NT2/D1 (cell line): ENCODE results near the gene TRMT61A.

Experiments used
- DNase-seq: peaks from one replicate; pipeline ENCODE4 v3.0.0-alpha.2; 2011; ENCODE audit warnings: low read depth, low spot score
- H3K27me3 ChIP-seq: 2 replicates; pipeline ENCODE4 v1.6.0; 2011; ENCODE audit warnings: mild to moderate bottlenecking; ENCODE audit not compliant: insufficient read length, insufficient read depth
- H3K36me3 ChIP-seq: 2 replicates; pipeline ENCODE4 v1.6.1; 2011; ENCODE audit warnings: mild to moderate bottlenecking, low read length, mixed read lengths; ENCODE audit not compliant: insufficient read depth, insufficient read length
- H3K4me1 ChIP-seq: 2 replicates; pipeline ENCODE4 v1.5.1; 2011; ENCODE audit not compliant: insufficient read depth, insufficient read length
- H3K4me3 ChIP-seq: 2 replicates; pipeline ENCODE4 v1.5.1; 2011; ENCODE audit warnings: low read depth; ENCODE audit not compliant: insufficient read length
- H3K9ac ChIP-seq: 2 replicates; pipeline ENCODE4 v1.6.0; 2011; ENCODE audit warnings: low read depth; ENCODE audit not compliant: insufficient read length
- H3K9me3 ChIP-seq: 2 replicates; pipeline ENCODE4 v1.5.1; 2011; ENCODE audit warnings: mild to moderate bottlenecking, low read length; ENCODE audit not compliant: insufficient read depth
- SUZ12 ChIP-seq: IDR thresholded peaks from 2 replicates; pipeline ENCODE4 v1.6.1; 2011; ENCODE audit not compliant: insufficient read length, insufficient read depth; ENCODE audit errors: extremely low read depth
- YY1 ChIP-seq: IDR thresholded peaks from 2 replicates; pipeline ENCODE4 v1.6.1; 2011; ENCODE audit not compliant: insufficient read length, insufficient read depth
- ZNF274 ChIP-seq: IDR thresholded peaks from 2 replicates; pipeline ENCODE4 v1.6.1; 2011; ENCODE audit warnings: mild to moderate bottlenecking, low read depth, low read length

The TRMT61A gene

DNA sequence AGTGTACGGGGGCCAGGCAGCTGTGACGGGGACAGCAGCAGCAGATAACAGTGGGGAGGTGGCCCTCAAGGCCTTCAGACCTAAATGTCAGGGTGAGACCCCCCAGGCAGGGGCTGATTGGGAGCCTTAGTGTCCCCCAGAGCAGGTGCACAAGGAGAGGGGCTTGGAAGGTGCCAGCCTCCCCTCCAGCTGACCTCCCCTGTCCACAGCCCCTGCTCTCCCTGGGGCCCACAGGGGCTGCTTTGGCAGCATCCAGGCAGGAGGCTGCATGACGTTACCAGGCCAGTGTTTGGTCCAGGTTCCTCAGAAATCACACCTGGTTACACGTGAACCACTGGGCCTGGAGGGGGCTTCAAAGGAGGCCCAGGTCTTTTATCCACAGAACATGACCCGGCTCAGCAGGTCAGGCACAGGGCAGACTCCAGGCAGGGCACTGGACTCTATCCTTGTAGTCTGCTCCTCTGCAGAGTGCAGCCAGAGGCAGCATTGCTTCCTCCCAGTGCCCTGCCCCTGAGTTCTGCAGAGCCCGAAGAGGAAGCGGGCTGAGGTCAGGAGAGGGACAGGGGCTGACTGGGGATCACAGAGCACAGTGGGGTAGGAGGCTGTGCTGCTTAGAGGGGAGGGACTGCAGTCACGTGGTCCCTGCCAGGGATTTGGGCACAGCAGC, 2.6 kb upstream of the TRMT61A start:
- TF ChIP-seq ZNF274 (no peak), SUZ12 (no peak)
- Histone ChIP-seq H3K36me3 (peaks cover 16% of the 10 kb centered on the region), H3K4me3 (no peak overlapping the region), H3K27me3 (peaks cover 17% of the 10 kb centered on the region), H3K9me3 (no peaks in the 10 kb centered on the region), H3K9ac (peak overlapping the region; percentile 32), H3K4me1 (peaks cover 18% of the 10 kb centered on the region)
- no peak for DNase-seq

DNA sequence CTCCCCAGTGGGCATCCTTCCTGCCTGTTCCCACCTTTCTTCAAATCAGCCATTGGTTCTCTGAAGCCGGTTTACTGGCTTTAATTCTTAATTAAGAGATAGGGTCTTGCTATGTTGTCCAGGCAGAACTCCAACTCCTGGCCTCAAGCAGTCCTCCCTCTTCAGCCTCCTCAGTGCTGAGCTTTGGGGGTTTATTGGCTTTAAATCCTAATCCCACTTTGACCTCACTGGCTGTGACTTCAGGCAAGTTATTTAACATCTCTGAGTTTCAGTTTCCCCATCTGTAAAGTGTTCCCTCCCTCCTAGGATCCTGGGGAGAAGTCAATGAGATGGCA, 2.1 kb upstream of the TRMT61A start:
- no peak for TF ChIP-seq SUZ12
- no peak for TF ChIP-seq ZNF274
- TF ChIP-seq YY1: no peak
- H3K4me1 ChIP-seq: peaks cover 18% of the 10 kb centered on the region
- no peak overlapping the region for H3K4me3 ChIP-seq
- peaks cover 17% of the 10 kb centered on the region for H3K27me3 ChIP-seq
- H3K9me3 ChIP-seq: no peaks in the 10 kb centered on the region
- H3K9ac ChIP-seq: no peak overlapping the region
- peaks cover 20% of the 10 kb centered on the region for H3K36me3 ChIP-seq
- DNase-seq: no peak

DNA sequence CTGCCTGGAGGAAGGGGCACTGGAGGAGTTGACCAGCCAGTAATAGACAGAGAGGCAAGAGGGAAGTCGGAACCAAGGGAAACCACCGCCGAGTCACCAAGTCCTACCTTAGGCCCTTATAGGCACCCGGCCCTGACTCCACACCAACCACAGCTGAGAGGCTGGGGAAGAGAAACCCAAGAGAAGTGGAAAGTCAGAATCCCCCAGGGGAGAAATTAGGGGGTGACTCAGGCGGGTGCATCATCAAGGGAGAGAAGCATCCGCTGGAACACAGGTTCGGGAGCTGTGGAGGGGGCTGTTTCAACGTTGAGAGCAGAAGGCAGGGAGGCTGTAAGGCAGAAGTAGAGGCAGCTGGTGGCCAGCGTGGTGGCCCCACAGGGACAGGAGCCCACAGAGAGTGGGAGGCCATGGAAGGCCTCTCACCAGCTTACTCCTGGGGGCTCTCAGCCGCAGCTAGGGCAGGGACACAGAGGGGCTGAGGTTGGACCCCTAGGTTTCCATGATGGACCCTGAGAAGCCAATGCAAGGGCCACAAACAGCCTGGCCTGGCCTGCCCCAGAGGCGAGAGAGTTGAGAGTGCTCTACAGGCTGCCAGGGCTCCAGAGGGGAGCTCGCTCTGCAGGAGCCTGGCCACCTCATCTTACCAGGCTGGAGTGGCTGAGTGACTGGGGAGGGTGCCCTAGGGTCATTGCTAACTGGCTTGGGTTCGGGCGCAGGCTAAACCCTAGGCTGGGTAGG, 1.4 kb upstream of the TRMT61A start:
- DNase-seq: no peak
- Histone ChIP-seq H3K4me3 (no peak overlapping the region), H3K9ac (peak overlapping the region; percentile 76), H3K9me3 (no peaks in the 10 kb centered on the region), H3K4me1 (peaks cover 18% of the 10 kb centered on the region), H3K27me3 (peaks cover 17% of the 10 kb centered on the region), H3K36me3 (peaks cover 27% of the 10 kb centered on the region)
- TF ChIP-seq ZNF274: no peak
- TF ChIP-seq SUZ12: no peak
- TF ChIP-seq YY1: no peak

DNA sequence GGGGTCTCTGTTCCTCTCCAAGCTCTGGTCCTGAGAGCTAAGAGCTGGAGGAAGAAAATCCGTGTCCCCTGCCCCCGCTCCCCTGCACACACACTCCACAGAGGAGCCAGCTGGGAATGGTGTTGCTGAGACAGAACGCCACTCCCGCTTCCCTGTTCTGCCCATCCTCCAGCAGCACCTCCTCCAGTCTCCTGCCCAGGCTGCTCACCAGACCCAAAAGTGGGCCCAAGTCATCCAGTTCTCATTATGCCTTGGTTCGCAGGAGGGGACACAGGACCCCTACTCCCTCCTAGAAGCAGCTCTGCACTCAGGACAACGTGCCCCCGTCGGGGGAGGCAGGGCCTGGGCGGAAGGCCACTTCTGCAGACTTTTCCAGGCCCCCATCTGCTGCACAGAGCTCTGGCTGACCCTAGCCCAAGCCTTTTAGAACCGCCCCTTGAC, 830 bp upstream of the TRMT61A start:
- Histone ChIP-seq H3K27me3 (peaks cover 16% of the 10 kb centered on the region), H3K9me3 (no peaks in the 10 kb centered on the region), H3K4me1 (peaks cover 18% of the 10 kb centered on the region), H3K9ac (peak overlapping the region; percentile 76), H3K4me3 (peak overlapping the region; percentile 51), H3K36me3 (peaks cover 32% of the 10 kb centered on the region)
- TF ChIP-seq ZNF274 (no peak), YY1 (no peak), SUZ12 (no peak)
- no peak for DNase-seq

DNA sequence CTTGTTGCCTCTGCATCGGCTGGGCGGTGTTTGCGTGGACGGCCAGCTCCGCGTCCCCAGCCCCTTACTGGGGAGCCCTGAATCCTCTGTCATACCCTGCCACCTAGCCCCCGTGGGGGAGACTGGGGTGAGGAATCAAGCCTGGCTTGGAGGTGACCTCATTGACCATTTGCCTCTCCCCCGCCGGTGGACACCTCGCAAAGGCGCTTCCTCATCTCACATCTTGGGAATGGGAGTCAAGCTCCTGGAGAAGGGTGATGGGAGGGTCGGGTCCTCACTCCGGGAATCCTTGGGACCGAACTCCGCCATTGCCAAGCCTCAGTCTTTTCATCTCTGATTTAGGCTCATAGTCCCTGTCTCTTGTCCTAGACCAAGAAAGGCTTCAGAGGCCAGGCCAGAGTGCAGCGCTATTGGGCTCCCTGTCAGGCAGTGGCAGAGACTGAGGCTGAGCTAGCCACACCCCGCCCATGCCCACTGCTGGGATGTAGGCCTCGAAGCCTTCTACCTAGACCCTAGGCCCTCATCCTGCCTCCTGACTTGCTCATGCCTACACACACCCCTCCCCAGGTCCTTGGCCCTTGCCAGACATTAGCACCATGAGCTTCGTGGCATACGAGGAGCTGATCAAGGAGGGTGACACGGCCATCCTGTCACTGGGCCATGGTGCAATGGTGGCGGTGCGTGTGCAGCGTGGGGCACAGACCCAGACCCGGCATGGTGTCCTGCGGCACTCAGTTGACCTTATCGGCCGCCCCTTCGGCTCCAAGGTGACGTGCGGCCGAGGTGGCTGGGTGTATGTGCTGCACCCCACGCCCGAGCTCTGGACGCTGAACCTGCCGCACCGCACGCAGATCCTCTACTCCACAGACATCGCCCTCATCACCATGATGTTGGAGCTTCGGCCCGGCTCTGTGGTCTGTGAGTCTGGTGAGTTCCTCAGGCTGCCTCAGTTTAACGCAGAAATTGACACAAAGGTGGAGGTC, 678 bp downstream of the TRMT61A start:
- Histone ChIP-seq H3K9ac (peak overlapping the region; percentile 91), H3K4me1 (peaks cover 16% of the 10 kb centered on the region), H3K9me3 (no peaks in the 10 kb centered on the region), H3K4me3 (peak overlapping the region; percentile 93), H3K27me3 (peaks cover under 1% of the 10 kb centered on the region), H3K36me3 (peaks cover 44% of the 10 kb centered on the region)
- no peak for DNase-seq
- TF ChIP-seq ZNF274 (no peak), SUZ12 (no peak), YY1 (no peak)

DNA sequence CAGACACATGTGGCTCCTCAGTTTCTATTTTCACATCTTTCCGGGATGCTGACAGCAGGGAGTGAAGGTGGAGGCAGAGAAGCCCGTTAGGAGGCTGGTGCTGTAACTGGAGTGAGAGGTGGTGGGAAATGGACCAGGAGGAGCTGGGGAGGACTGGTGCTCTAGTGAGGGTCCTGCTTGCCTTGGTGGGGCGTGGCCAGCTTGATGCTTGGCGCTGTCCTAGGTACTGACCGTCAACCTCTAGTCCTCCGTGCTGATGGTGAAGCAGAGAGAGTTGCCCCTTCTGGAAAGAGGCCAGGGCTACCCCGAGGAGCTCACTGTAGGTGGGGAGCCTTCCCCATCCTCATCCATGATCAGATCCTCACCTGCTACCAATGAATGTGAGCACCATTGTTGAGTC, 1.4 kb downstream of the TRMT61A start:
- peaks cover 16% of the 10 kb centered on the region for H3K4me1 ChIP-seq
- H3K9me3 ChIP-seq: no peaks in the 10 kb centered on the region
- H3K4me3 ChIP-seq: no peak overlapping the region
- H3K27me3 ChIP-seq: no peaks in the 10 kb centered on the region
- H3K9ac ChIP-seq: no peak overlapping the region
- TF ChIP-seq SUZ12: no peak
- no peak for TF ChIP-seq ZNF274
- TF ChIP-seq YY1: no peak
- H3K36me3 ChIP-seq: peaks cover 50% of the 10 kb centered on the region
- no peak for DNase-seq
